HEK293T (cell line): ENCODE results near the gene ACSF3.

Source experiments
- CTCF ChIA-PET: fragments of 350-600 bp; formaldehyde crosslinking; extraction: SDS; loops from one replicate; lab custom pipeline; 2021; ENCODE audit warnings: antibody characterized with exemption, inconsistent platforms; lab: Yijun Ruan, JAX
- POLR2A ChIA-PET: fragments of 350-600 bp; formaldehyde crosslinking; extraction: SDS; loops from one replicate; lab custom pipeline; 2020; ENCODE audit warnings: antibody characterized with exemption, inconsistent platforms; lab: Yijun Ruan, JAX
- DNase-seq: peaks from one replicate; pipeline ENCODE4 v3.0.0; 2012; ENCODE audit warnings: mixed read lengths; ENCODE audit errors: extremely low spot score
- ARNT ChIP-seq: fragments of 450-650 bp; IDR thresholded peaks from 2 replicates; pipeline ENCODE4 v1.6.1; 2017; ENCODE audit warnings: mild to moderate bottlenecking
- BHLHE40 ChIP-seq: fragments of 450-650 bp; IDR thresholded peaks from 2 replicates; pipeline ENCODE4 v1.6.1; 2016; ENCODE audit warnings: mild to moderate bottlenecking, moderate library complexity, borderline replicate concordance
- CTBP1 ChIP-seq: fragments of 450-650 bp; IDR thresholded peaks from 2 replicates; pipeline ENCODE4 v1.6.1; 2016; ENCODE audit warnings: borderline replicate concordance
- ELF4 ChIP-seq: fragments of 450-650 bp; IDR thresholded peaks from 2 replicates; pipeline ENCODE4 v1.6.1; 2017; ENCODE audit warnings: antibody characterized with exemption
- FOXA1 ChIP-seq: fragments of 450-650 bp; IDR thresholded peaks from 2 replicates; pipeline ENCODE4 v1.6.1; 2016; ENCODE audit warnings: mild to moderate bottlenecking
- FOXK2 ChIP-seq: fragments of 450-650 bp; IDR thresholded peaks from 2 replicates; pipeline ENCODE4 v1.6.1; 2016; ENCODE audit warnings: mild to moderate bottlenecking
- FOXM1 ChIP-seq: fragments of 450-650 bp; IDR thresholded peaks from 2 replicates; pipeline ENCODE4 v1.6.1; 2017; ENCODE audit warnings: mild to moderate bottlenecking, borderline replicate concordance
- HDGF ChIP-seq: fragments of 450-650 bp; IDR thresholded peaks from 2 replicates; pipeline ENCODE4 v1.6.1; 2017; ENCODE audit warnings: antibody characterized with exemption, borderline replicate concordance
- L3MBTL2 ChIP-seq: fragments of 450-650 bp; conservative IDR thresholded peaks from 2 replicates; pipeline ENCODE4 v1.6.1; 2016; ENCODE audit warnings: mild to moderate bottlenecking
- LEF1 ChIP-seq: fragments of 450-650 bp; IDR thresholded peaks from 2 replicates; pipeline ENCODE4 v1.6.1; 2017; ENCODE audit warnings: mild to moderate bottlenecking, borderline replicate concordance
- NFRKB ChIP-seq: fragments of 450-650 bp; IDR thresholded peaks from 2 replicates; pipeline ENCODE4 v1.6.1; 2016; ENCODE audit warnings: mild to moderate bottlenecking, moderate library complexity
- SP1 ChIP-seq: fragments of 450-650 bp; IDR thresholded peaks from 2 replicates; pipeline ENCODE4 v1.6.1; 2017
- SUZ12 ChIP-seq: fragments of 450-650 bp; IDR thresholded peaks from 2 replicates; pipeline ENCODE4 v1.6.1; 2016; ENCODE audit warnings: mild to moderate bottlenecking
- TARDBP ChIP-seq: fragments of 450-650 bp; IDR thresholded peaks from 2 replicates; pipeline ENCODE4 v1.6.1; 2016
- ZNF384 ChIP-seq: fragments of 450-650 bp; IDR thresholded peaks from 2 replicates; pipeline ENCODE4 v1.6.1; 2016
- TF ChIP-seq, protein P1 (sequence below): fragments of 450-650 bp; IDR thresholded peaks from 2 replicates; pipeline ENCODE4 v1.6.1; 2016

ACSF3 gene

GRCh38 chr16:89146211-89147005 is 52.8 kb downstream of the ACSF3 start:
- POLR2A ChIA-PET, result no interaction called here
- no peak for DNase-seq
- TF ChIP-seq L3MBTL2 (no peak), ARNT (no peak), FOXK2 (no peak), FOXM1 (no peak), NFRKB (no peak), BHLHE40 (no peak), SP1 (no peak), CTBP1 (no peak), HDGF (no peak), TARDBP (no peak), ZNF384 (no peak), FOXA1 (no peak)
- TF ChIP-seq, protein P1, sequence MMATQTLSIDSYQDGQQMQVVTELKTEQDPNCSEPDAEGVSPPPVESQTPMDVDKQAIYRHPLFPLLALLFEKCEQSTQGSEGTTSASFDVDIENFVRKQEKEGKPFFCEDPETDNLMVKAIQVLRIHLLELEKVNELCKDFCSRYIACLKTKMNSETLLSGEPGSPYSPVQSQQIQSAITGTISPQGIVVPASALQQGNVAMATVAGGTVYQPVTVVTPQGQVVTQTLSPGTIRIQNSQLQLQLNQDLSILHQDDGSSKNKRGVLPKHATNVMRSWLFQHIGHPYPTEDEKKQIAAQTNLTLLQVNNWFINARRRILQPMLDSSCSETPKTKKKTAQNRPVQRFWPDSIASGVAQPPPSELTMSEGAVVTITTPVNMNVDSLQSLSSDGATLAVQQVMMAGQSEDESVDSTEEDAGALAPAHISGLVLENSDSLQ, result no peak
- CTCF ChIA-PET, result no interaction called here

- TF ChIP-seq BHLHE40 (no peak), FOXK2 (no peak), NFRKB (no peak), ELF4 (no peak), ZNF384 (no peak), SP1 (no peak), FOXM1 (no peak), HDGF (no peak), SUZ12 (no peak)
- TF ChIP-seq, protein P1, result no peak
- ChIA-PET POLR2A (no interaction called here), CTCF (no interaction called here)
These were observed 53.6 kb downstream of the ACSF3 start for GRCh38 chr16:89147085-89147817.

DNA sequence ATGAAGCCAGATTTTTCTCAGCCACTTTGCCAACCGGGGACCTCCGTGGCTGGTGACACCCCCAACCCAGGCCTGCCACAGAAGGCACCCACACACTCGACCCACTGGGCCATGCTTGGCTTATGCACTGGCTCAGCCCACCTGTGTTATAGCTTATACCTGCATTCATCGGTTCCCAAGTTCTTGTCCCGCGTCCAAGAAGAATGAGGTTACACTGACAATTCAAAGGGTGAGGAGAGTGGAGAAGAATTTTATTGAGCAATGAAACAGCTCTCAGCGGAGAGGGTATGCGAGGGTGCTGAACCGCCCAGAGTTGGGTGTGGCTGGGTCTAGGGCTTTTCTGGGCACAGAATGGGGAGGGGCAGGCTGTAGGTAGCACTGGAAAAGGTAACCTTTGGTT is 55.7 kb downstream of the ACSF3 start:
- POLR2A ChIA-PET, result no interaction called here
- CTCF ChIA-PET, result no interaction called here
- no peak for DNase-seq
- TF ChIP-seq, protein P1, result no peak
- TF ChIP-seq L3MBTL2 (no peak), FOXM1 (no peak), ARNT (no peak), LEF1 (no peak), SUZ12 (no peak), HDGF (no peak), CTBP1 (no peak)

More at GRCh38 chr16:89147085-89147817, 53.6 kb downstream of the ACSF3 start:
- DNase-seq, result no peak

DNA sequence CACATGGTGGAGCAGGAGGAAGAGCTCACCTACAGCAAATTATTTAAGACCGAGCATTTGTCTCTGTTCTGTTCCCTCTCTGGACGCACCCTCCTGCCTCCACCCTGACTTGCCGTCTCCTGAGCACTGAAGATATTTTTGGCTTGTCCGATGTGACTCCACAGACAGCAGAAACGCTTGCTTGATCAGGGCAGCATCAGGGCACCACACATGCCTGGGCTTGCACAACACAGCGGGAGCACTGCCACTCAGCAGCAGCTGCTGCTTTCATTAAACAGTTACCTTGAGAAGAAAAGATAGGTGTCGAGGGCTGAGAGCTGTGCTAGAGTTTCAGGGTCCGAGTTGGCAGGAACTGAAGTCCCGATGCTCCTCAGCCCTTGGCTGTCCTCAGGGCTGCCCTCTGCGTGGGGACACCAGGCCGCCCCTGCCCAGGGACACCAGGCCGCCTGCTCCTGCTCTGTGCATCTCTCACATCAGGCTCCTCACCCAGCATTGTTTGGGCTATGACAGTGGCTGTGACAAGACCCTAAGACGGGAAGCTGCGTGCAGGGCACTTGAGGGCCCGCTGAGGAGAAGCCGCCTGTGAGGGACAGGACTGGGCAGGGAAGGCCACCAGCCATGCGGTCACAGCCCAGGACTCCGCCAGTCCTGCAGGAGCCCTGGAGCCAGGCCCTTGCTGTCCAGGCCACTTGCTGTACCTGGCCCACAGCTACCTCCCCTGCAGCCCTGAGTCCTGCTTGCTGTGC is 56.6 kb downstream of the ACSF3 start:
- ChIA-PET CTCF (no interaction called here), POLR2A (no interaction called here)
- TF ChIP-seq FOXM1 (no peak), NFRKB (no peak), SP1 (no peak), HDGF (no peak), CTBP1 (no peak), ZNF384 (no peak), ELF4 (no peak), ARNT (no peak)
- no peak for DNase-seq

DNA sequence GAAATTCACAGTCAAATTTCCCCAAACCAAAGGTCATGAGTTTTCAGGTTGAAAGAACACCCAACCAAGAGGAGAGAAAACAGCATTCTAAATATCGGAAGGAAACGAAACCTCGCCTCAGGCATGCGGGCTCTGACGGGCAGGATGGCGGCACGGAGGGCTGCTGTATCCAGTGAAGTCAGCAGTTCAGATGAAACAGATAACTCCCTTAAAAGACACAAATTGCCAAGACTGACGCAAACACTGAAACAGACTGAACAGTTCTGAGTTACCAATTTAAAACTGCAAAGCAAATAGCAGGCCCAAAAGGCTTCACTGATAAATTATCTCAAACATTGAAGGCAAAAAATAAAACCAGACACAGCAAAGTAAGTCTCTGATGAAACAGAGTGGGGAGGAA is 57.3 kb downstream of the ACSF3 start:
- ChIA-PET POLR2A (no interaction called here), CTCF (no interaction called here)
- TF ChIP-seq L3MBTL2, result no peak
- no peak for TF ChIP-seq HDGF
- TF ChIP-seq ARNT, result no peak
- no peak for TF ChIP-seq ELF4
- TF ChIP-seq TARDBP, result no peak
- no peak for TF ChIP-seq BHLHE40
- no peak for TF ChIP-seq ZNF384
- no peak for TF ChIP-seq CTBP1
- no peak for TF ChIP-seq FOXM1
- TF ChIP-seq, protein P1, result no peak
- TF ChIP-seq SUZ12, result no peak
- no peak for TF ChIP-seq NFRKB
- no peak for TF ChIP-seq SP1
- no peak for TF ChIP-seq LEF1
- no peak for TF ChIP-seq FOXK2
- no peak for TF ChIP-seq FOXA1
- no peak for DNase-seq
